HG02884 (cell line): ENCODE data around the gene TOMM34.

Experiments used
- ATAC-seq: cut with Tn5 transposase; IDR thresholded peaks from one replicate; pipeline ENCODE4 v1.9.1; 2021; ENCODE audit warnings: mild to moderate bottlenecking, moderate library complexity; ENCODE audit not compliant: unreplicated experiment

The TOMM34 gene, protein sequence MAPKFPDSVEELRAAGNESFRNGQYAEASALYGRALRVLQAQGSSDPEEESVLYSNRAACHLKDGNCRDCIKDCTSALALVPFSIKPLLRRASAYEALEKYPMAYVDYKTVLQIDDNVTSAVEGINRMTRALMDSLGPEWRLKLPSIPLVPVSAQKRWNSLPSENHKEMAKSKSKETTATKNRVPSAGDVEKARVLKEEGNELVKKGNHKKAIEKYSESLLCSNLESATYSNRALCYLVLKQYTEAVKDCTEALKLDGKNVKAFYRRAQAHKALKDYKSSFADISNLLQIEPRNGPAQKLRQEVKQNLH

DNA sequence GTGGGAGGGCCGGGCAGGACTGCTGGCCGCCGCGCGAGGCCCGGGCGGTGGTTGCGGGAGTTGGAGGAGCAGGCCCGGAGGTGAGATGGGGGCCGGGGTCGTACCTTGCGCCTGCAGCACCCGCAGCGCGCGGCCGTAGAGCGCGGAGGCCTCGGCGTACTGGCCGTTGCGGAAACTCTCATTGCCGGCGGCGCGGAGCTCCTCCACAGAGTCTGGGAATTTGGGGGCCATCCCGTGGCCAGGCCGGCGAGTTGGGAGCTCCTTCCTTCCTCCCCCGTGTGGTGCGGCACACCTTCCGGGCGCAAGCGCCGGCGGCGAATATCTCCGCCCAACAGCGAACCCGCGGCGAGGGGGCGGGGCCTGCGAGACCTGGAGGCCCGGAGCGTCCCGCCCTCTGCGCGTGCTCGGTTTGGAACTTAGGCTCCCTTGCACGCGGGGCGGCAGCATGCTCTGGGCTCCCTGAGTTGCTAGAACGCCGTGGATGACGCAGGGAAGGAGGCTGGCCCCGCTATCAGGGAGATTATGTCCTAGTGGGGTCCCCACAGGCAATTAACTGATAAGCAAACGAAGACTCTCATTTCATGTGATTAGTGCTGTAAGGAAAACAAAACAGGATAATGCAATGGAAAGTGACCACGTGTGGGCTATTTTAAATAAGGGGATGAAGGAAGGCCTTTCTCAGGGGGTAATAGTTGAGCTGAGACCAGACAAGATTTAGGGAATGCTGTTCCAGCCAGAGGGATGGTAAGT is at the start of gene TOMM34:
Gene TOMM34 (minus strand): TSS at position 295 of the 750 bp plus-strand sequence. CDS start 64 bp downstream, at position 231.
- ATAC-seq = peak; percentile 80

DNA sequence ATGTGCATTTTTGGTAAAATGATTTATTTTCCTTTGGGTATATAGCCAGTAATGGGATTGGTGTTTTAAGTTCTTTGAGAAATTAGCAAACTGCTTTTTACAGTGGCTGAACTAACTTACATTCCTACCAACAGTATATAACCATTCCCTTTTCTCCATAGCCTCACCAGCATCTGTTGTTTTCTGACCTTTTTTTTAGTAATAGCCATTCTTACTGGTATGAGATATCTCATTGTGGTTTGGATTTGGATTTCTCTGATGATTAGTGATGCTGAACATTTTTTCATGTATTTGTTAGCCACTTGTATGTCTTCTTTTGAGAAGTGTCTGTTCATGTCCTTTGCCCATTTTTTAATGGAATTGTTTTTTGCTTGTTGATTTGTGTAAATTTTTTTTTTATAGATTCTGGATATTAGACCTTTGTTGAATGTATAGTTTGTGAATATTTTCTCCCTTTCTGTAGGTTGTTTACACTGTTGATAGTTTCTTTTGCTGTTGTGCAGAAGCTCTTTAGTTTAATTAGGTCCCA is 48.4 kb upstream of the TOMM34 start:
- no peak for ATAC-seq

DNA sequence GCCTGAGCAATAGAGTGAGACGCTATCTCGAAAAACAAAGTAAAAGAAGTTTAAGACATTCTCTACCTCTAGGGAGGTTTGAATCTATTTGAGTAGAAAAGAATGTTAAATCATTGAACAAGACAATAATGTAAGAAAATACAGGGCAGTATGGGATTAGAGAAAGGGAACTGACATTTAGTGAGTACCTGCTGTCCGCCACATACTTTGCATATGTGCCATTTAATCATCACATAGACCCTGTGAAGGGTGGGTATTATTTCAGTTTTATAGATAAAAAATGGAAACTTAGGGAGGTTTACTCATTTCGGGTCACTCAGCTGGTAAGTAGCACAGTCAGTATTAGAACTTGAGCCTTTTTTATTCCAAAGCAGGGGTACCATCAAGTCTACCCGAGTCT is 37.5 kb upstream of the TOMM34 start:
- no peak for ATAC-seq

DNA sequence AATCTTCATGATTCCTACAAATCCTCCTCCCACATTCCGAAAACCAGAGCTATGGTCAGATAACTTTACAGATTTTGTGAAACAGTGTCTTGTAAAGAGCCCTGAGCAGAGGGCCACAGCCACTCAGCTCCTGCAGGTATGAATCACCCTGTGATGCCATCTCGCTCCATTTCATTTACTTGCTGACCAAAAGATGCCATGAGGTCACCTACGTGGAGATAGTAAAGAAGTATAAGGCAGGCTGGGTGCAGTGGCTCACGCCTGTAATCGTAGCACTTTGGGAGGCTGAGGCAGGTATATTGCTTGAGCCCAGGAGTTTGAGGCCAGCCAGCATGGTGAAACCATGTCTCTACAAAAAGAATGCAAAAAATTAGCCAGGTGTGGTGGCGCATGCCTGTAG is 37.0 kb upstream of the TOMM34 start:
- ATAC-seq = no peak

DNA sequence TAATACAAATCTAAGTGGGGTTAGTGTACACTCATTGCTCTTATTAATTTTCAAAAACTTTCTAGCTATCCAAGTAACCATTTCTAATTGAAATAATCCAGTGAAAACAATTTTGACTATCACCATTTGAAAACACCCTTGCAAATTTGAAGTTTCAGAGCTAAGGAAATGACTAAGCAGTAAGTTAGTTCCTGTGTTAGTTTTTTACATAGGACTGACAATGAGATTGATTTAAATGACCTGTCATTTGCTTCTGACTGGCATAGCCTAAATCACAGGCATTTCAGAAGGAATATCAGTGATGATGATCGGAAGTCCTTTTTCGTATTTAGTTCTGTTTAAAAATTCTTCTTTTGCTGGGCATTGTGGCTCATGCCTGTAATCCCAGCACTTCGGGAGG is 33.1 kb upstream of the TOMM34 start:
- no peak for ATAC-seq

DNA sequence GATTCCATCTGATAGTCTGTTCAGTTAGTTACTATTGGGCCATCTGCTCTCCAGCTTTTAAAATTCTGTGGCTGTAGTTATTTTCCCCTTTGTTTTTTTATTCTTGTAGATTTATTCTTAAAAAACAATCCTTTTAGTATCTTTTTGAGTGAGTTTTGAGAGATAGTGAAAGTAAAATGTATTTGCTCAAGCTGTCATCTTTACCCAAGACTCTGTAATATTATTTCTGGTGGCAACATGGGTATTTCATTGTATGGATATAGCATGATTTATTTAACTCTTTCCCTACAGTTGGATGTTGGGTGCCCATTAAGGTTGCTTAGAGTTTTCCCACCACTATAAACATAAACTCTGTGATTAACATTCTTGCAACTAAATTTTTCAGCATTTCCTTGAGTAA is 30.8 kb upstream of the TOMM34 start:
- no peak for ATAC-seq

DNA sequence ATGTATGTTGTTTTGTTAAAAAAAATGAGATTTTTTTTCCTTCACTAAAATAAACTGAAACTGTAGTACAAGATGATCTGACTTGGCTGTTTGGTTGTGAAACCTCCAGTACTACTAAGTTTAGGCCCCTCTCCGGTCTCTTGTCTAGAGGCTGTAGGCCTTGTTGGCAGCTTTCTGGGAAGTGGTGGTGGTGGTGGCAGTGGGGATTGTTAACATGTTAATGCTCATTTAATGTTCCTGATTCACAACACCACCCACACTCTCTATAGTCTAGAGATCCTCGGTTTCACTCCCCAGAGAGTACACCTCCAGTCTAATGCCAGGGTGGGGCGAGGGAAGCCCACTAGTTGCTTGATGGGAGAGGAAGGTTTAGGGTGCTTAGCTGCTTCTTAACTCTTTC is 30.2 kb upstream of the TOMM34 start:
- no peak for ATAC-seq

DNA sequence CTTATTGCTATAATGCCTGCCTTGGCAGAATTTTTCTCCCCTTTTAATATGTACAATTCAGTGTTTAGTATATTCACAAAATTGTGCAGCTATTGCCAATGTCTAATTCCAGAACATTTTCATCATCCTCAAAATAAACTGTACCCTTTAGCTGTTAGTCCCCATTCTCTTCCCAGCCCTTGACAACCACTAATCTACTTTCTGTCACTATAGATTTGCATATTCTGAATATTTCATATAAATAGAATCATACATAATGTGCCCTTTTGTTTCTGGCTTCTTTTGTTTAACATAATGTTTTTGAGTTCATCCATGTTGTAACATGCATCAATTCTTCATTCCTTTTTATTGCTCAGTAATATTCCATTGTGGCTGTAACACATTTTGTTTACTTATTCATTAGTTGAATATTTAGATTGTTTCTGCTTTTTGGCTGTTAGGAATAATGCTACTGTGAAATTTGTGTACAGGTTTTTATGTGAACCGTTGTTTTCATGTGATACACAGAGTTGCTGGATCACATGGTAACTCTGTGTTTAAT is 28.5 kb upstream of the TOMM34 start:
- no peak for ATAC-seq

DNA sequence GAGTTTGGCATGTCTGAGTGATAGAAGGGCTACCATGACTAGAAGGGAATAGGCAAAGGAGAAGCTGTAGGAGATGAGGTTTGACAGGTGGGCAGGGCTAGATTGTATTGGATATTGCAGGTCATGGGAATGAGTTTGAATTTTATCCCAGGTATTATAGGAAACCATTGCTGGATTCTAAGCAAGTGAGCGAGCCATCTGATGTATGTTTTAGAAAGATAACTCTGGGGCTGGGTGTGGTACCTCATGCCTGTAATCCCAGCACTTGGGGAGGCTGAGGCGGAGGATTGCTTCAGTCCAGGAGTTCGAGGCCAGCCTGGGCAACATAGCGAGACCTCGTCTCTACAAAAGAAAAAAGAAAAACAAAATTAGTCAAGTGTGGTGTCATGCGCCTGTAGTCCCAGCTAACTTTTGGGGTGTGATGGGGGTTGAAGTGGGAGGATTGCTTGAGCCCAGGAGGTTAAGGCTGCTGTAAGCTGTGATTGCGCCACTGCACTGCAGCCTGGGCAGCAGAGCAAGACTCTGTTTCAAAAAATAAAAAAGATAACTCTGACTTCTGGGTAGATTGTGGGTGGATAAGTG is 23.0 kb upstream of the TOMM34 start:
- no peak for ATAC-seq

DNA sequence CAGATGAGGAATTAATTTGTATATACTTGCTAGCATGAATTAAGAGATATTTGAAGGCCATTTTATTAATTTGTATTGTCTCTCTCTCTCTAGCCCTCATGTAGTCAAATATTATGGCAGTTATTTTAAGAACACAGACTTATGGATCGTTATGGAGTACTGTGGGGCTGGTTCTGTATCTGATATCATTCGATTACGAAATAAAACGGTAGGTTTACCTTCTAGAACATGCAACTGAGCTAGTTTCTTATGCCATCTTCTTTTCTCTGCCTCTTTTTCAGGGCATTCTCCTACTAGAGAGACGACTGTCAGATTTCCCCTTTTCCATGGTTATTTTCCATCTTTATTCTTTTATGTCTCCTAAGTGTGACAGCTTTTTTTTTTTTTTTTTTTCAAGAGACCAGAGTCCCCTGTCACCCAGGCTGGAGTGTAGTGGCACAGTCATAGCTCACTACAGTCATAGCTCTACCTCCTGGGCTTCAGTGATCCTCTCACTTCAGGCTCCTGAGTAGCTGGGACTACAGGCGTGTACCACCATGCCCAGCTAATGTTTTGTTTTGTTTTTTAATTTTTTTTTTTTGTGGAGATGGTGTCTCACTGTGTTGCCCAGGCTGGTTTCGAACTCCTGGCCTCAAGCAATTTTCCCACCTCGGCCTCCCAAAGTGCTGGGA is 21.7 kb upstream of the TOMM34 start:
- ATAC-seq = no peak

DNA sequence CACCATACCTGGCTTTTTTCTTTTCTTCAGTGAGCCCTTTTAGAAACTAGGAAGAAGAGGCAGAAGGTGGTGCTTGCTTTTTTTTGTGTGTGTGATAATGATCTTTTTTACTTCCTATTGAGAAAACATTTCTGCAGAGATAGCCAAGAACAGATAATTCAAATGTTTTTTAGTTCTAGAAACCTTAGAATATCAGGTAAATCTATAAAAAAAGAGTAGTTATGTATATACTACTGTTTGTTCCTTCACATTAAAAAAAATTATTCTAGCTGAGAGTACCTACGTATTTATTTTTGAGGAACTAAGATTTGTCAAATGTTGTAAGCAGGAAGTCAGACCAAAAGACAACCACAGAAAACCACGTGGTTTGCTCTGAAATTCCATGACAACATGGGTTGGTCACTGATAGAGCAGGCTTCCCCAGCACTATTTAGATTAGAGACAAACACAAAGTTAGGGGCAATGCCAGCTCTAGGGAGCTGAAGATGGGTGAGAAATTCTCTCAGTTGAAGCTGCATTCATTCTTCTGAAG is 19.0 kb upstream of the TOMM34 start:
- peak; percentile 83 for ATAC-seq

DNA sequence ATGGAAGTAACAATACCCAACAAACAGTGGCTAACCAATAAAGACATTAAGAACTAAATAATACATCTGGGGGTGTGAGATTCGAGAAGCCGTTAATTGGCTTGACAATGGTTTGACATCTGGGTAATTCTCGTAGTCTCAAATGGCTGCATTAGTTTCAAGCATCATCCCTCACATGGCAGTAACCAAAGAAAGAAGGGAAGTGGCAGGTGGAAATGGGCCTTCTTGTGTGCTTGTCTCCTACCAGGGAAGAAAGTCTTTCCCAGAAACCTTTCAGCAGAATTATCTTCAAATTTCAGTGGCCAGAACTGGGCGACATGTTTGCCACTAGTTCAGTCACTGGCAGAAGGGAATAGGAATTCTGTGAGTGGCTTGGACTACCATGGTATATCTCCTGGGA is 16.5 kb upstream of the TOMM34 start:
- no peak for ATAC-seq

DNA sequence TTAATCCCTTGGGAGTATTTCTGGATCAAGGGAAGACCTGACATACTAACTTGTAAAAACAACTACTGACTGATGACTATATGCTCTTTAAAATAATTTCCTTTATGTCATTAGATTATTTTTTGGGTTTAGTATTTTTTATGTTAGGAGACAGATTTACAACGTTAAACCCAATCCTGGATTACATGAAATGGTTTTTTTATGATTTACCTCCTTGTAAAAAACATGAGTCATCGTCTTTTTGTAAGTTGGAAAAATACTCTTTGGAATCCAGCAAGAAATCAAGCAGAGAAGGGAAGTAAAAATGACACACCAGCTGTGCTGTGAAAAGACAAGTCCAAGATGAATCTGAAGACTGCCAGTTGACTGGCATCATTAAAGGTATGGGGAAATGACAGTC is 12.9 kb upstream of the TOMM34 start:
- ATAC-seq = no peak

DNA sequence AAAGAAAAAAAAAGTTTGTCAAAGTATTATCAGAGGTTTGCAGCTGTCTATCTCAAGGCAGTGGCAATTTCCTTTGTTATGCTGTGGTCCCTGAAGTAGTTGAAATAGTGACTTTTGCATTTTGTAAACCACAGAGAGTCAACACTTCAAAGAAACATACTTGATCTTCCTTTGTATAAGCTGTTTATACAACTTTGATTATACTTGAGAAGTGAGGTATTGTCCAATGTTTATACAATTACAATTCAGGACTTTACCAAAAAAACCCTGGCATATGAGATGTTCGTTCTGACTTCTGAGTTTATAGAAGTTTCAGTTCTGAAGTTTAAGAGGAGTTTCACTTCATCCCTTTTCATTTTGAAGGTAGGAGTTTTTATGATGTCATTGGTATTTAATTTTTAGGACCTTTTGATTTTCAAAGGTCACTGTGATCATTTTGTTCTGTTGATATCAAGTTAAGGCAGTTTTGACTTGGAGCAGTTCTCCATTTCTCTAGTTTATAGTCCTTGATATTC is 10.1 kb upstream of the TOMM34 start:
- ATAC-seq = no peak

DNA sequence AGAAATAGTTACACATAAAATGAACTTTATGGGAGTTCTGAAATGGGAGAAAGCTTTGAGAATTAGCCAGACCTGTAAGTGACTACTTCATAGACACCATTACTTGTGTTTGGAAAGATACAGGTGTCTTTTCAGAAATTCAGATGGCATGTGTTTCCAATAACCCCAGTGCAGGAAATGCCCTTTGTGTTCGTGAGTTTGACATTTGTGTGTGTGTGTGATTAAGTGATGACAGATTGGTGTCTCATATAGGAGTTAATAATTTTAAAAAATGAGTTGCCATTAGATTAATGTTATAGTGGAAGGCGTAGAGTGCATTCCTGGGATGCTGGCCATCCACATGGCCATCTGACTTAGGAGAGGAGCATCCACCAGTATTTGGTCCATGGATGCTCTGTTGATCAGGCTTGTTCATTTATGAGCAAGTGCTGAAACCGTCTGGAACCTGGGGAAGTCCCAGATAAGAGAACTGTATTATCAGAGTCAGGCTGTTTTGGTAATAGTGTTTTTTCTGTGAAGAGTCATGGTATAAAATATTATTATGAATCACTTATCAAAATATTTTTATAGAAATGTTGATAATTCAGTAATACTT is 9.2 kb upstream of the TOMM34 start:
- ATAC-seq = no peak

DNA sequence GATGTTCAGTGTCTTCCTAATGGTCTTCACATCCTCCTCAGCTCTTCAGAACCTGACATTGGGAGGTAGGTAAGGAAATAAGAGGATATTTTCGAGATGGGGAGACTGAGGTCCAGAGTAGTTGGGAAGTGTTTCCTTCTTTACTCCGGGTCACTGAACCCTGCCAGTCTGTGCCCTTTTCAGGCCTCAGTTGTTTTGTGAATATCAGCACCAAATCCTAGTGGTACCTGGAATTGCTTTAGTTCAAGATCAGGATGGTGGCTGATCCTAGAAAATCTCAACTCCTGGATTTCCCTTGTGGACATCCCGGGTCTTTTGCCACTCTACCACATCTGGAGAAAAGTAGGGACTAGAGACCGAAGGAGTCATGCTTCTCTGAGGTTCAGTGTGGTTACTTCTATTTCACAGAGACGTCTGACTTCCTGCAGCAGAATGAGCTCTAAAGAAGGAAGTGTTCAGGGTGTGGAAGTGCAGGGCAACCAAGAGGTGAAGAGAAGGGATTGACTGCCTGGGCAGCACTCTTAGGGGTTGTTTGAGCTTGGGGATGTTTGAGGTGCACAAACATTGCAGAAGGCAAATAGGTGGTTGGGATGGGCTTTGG is 7.1 kb upstream of the TOMM34 start:
- no peak for ATAC-seq

DNA sequence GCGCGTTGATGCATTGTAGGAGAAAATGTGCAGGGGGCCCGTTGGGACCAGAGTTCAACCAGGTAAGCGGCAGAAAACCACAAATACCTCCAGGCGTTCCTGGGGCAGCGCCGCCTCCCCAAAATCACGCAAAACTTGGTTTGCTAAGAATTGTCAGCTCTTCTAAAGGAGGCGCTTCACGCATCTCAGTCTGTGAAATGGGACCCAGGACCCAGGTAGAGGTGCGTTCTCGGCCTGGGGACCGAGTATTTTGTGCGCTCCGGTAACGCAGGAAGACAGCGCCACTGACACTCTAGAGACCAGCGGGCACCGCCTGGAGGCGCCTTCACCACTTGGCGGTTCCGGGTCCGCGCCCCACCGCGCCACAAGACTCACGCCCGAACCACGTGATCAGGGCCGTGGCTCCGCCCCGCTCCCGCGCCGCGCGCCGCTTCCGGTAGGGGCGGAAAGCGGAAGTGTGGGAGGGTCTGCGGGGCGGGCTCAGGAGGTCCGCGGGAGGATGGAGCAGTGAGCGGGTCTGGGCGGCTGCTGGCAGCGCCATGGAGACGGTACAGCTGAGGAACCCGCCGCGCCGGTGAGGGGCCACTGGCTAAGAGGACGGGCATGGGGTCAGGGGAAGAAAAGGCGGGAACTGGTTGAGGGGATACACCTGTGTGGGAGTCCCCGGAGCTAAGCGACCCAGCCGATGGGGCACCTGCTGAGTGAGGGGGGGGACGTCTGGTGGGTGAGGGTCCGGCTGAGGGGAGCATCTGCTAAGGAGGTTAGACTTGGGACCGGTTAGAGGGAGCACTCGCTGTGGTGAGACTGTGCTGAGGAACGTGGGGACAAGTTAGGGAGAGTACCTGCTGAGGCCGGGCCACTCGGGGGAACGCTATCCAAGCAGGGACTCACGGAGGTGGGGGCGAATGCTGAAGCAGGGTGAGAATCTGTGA is 6.1 kb upstream of the TOMM34 start, which contains the start of gene STK4:
Gene STK4 (plus strand): TSS at position 483 of the 932 bp plus-strand sequence. CDS start 57 bp downstream, at position 540.
- ATAC-seq = peak; percentile 58

DNA sequence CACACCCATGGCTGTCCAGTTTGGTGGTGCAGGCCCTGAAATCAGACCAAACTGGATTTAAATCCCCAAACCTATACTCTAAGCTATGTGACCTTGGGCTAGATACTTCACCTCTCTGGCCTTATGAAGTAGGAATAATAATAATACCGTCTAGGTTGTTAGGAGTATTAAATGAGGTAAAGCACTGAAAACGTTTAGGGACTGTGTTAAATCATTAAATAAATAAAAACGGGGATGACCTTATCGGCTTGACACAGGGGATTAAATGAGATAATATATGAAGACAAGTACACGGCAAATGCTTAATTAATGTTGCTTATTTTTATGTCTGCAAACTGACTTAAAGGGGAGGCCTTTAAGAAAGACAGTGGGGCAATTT is 5.4 kb upstream of the TOMM34 start:
- no peak for ATAC-seq
